HepG2 (cell line): ENCODE measurements around the gene GPX7. TPM values are rescaled to one million over a fixed set of nuclear protein-coding genes. Genes with fewer than 3 reads are reported as not detected.

Experiments
- ATRX ChIP-seq: sonication (generic); formaldehyde crosslinking; IDR thresholded peaks from 2 replicates; pipeline ENCODE4 v1.4.0; 2020; ENCODE audit warnings: missing genetic modification reagents, borderline replicate concordance
- ERF ChIP-seq: IDR thresholded peaks from 2 replicates; pipeline ENCODE4 v1.6.1; 2018; ENCODE audit warnings: missing biosample characterization, missing genetic modification reagents
- MTF2 ChIP-seq: sonication (generic); formaldehyde crosslinking; IDR thresholded peaks from 2 replicates; pipeline ENCODE4 v1.5.0; 2020; ENCODE audit warnings: missing genetic modification reagents, borderline replicate concordance
- MXI1 ChIP-seq: IDR thresholded peaks from 3 replicates; pipeline ENCODE4 v1.6.1; 2012; ENCODE audit warnings: low read depth, low read length, inconsistent platforms, borderline replicate concordance
- NFATC3 ChIP-seq: sonication (generic); formaldehyde crosslinking; IDR thresholded peaks from 2 replicates; pipeline ENCODE4 v1.5.1; 2020; ENCODE audit warnings: mild to moderate bottlenecking, missing genetic modification reagents
- NFE2L2 ChIP-seq: fragments of 150-350 bp; IDR thresholded peaks from 2 replicates; pipeline ENCODE4 v1.6.1; 2014; ENCODE audit warnings: low read length
- NR2F1 ChIP-seq, 2 experiments: fragments of 450-650 bp in 1 of 2; formaldehyde crosslinking in 1 of 2; IDR thresholded peaks; 2 replicates each; pipeline versions ENCODE4 v1.5.0 to v1.6.1; 2016 to 2020; ENCODE audit warnings: mild to moderate bottlenecking in 1 of 2, missing compliant biosample characterization in 1 of 2, missing genetic modification reagents in 1 of 2, moderate library complexity in 1 of 2
- NR3C1 ChIP-seq: sonication (generic); formaldehyde crosslinking; IDR thresholded peaks from 2 replicates; pipeline ENCODE4 v1.4.0; 2020; ENCODE audit warnings: missing genetic modification reagents
- NRL ChIP-seq: sonication (generic); formaldehyde crosslinking; IDR thresholded peaks from 2 replicates; pipeline ENCODE4 v1.5.0; 2020; ENCODE audit warnings: missing genetic modification reagents, mild to moderate bottlenecking, moderate library complexity, borderline replicate concordance
- PCBP1 ChIP-seq: fragments of 200-400 bp; formaldehyde crosslinking; IDR thresholded peaks from 2 replicates; pipeline ENCODE4 v1.6.1; 2017; ENCODE audit warnings: mild to moderate bottlenecking, low read depth, low read length, borderline replicate concordance
- POLR2AphosphoS5 ChIP-seq: IDR thresholded peaks from 2 replicates; pipeline ENCODE4 v1.6.1; 2012; ENCODE audit warnings: low read depth, low read length
- TAF1 ChIP-seq: sonication (generic); formaldehyde crosslinking; IDR thresholded peaks from 2 replicates; pipeline ENCODE4 v1.4.0; 2020; ENCODE audit warnings: missing genetic modification reagents
- ZNF24 ChIP-seq: fragments of 450-650 bp; IDR thresholded peaks from 2 replicates; pipeline ENCODE4 v1.6.1; 2017; ENCODE audit warnings: antibody characterized with exemption, mild to moderate bottlenecking
- ZNF329 ChIP-seq: sonication (generic); formaldehyde crosslinking; IDR thresholded peaks from 2 replicates; pipeline ENCODE4 v1.9.0; 2021; ENCODE audit warnings: low read depth, mild to moderate bottlenecking, missing genetic modification reagents
- ZNF350 ChIP-seq: sonication (generic); formaldehyde crosslinking; IDR thresholded peaks from 2 replicates; pipeline ENCODE4 v1.4.0; 2020; ENCODE audit warnings: mild to moderate bottlenecking, low read depth, missing genetic modification reagents, borderline replicate concordance
- ZNF430 ChIP-seq: sonication (generic); formaldehyde crosslinking; IDR thresholded peaks from 2 replicates; pipeline ENCODE4 v1.9.0; 2021; ENCODE audit warnings: mild to moderate bottlenecking, missing genetic modification reagents
- ZNF720 ChIP-seq: sonication (generic); formaldehyde crosslinking; IDR thresholded peaks from 2 replicates; pipeline ENCODE4 v1.4.0; 2020; ENCODE audit warnings: missing genetic modification reagents
- ZNF747 ChIP-seq: sonication (generic); formaldehyde crosslinking; IDR thresholded peaks from 2 replicates; pipeline ENCODE4 v1.8.1; 2023; ENCODE audit warnings: missing genetic modification reagents, mild to moderate bottlenecking, borderline replicate concordance
- ZNF775 ChIP-seq: sonication (generic); formaldehyde crosslinking; IDR thresholded peaks from 2 replicates; pipeline ENCODE4 v1.4.0; 2020; ENCODE audit warnings: missing genetic modification reagents, mild to moderate bottlenecking, moderate library complexity, borderline replicate concordance
- ZNF792 ChIP-seq: IDR thresholded peaks from 2 replicates; pipeline ENCODE4 v1.6.1; 2016
- ZNF816 ChIP-seq: sonication (generic); formaldehyde crosslinking; IDR thresholded peaks from 2 replicates; pipeline ENCODE4 v1.8.0; 2022; ENCODE audit warnings: missing genetic modification reagents, mild to moderate bottlenecking, borderline replicate concordance
- polyA plus RNA-seq, 8 experiments: library from polyadenylated mRNA; depleted of rRNA in 3 of 8; stranded (reverse) in 7 of 8; unstranded in 1 of 8; fragments of >200 nt; fragmentation: Illumina TruSeq in 4 of 8; extraction: Trizol in 4 of 8; gene quantifications; 2 replicates each; pipeline versions ENCODE4 v1.2.1 to v1.2.3, GENCODE V29; 2011 to 2016; ENCODE audit warnings: low read depth in 4 of 8, missing spikeins in 1 of 8, mixed read lengths in 1 of 8; ENCODE audit not compliant: insufficient read depth in 1 of 8
- total RNA-seq, 5 experiments: library from RNA; depleted of rRNA; stranded (reverse); fragments of >200 nt; fragmentation: Illumina TruSeq; extraction: Trizol; gene quantifications; 2 replicates each; pipeline ENCODE4 v1.2.3, GENCODE V29; 2016; ENCODE audit warnings: low read depth in 1 of 5
- TF ChIP-seq, protein P1 (sequence below): sonication (generic); formaldehyde crosslinking; conservative IDR thresholded peaks from 2 replicates; pipeline ENCODE4 v1.8.0; 2022; ENCODE audit warnings: missing genetic modification reagents
- TF ChIP-seq, protein P2 (sequence below): sonication (generic); formaldehyde crosslinking; IDR thresholded peaks from 2 replicates; pipeline ENCODE4 v1.8.1; 2023; ENCODE audit warnings: missing genetic modification reagents, mild to moderate bottlenecking, borderline replicate concordance
- TF ChIP-seq, protein P3 (sequence below): conservative IDR thresholded peaks from 2 replicates; pipeline ENCODE4 v1.6.1; 2018; ENCODE audit warnings: missing genetic modification reagents

GPX7 gene
- total and polyA plus RNA-seq, 2 of the 13 experiments (the other 11 are each of a cell fraction or from before 2014, with no cell fraction given): 14.1 to 16.2 TPM

DNA sequence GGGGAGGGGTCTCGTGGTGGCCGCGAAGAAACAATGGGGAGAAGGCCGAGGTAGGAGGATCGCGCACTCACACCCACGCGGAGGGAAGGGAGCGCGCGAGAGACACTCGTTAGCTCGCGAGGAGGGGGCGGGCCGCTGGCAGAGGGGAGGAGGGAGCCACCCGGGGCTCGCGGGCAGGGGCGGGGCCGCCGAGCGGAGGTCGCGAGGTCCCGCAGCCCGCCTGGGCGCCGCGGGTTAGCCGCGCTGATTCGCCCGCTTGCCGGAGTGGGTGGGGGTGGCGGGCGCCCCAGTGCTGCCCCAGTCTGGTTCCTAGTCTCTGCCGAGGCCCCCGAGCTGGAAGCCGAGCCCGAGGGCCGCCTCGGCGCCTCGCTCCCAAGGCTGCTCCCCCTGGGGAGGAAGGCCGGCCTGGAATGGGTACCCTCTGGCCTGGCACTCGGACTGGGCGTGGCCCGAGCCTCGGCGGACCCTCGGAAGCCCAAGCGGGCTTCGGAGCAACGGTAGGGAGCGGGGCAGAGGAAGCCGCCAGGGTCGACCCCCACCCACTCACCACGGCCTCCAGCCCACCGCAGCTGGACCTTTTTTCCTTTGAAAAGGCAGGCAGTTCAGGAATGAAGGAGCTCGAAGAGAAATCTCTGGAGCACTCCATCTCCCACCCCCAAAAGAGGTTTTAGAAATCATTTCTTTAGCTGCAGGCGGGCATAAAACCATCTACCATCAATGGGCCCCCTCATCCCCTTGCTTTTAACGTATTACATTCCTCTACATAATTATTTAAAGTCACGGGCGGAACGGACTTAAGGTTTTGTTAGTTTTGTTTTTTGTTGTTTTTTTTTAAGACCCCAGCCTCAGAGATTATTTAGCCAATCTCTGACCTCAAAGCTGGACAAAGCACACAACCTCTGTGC is 48.6 kb upstream of the GPX7 start (continued):
- no peak for TF ChIP-seq ZNF775 (CRISPR knock-in tag)
- peak; percentile 67 for TF ChIP-seq POLR2AphosphoS5
- TF ChIP-seq, protein P1, sequence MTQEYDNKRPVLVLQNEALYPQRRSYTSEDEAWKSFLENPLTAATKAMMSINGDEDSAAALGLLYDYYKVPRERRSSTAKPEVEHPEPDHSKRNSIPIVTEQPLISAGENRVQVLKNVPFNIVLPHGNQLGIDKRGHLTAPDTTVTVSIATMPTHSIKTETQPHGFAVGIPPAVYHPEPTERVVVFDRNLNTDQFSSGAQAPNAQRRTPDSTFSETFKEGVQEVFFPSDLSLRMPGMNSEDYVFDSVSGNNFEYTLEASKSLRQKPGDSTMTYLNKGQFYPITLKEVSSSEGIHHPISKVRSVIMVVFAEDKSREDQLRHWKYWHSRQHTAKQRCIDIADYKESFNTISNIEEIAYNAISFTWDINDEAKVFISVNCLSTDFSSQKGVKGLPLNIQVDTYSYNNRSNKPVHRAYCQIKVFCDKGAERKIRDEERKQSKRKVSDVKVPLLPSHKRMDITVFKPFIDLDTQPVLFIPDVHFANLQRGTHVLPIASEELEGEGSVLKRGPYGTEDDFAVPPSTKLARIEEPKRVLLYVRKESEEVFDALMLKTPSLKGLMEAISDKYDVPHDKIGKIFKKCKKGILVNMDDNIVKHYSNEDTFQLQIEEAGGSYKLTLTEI (CRISPR knock-in tag): no peak
- no peak for TF ChIP-seq NR3C1 (CRISPR knock-in tag)
- no peak for TF ChIP-seq ERF (CRISPR knock-in tag)
- TF ChIP-seq TAF1 (CRISPR knock-in tag): peak; percentile 84
- peak; percentile 54; the same call in 1 of the 3 replicates for TF ChIP-seq MXI1
- TF ChIP-seq, protein P2, sequence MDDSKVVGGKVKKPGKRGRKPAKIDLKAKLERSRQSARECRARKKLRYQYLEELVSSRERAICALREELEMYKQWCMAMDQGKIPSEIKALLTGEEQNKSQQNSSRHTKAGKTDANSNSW (CRISPR knock-in tag): no peak
- 0 out of 2 replicates have a peak, but pooled peaks have one; percentile 9 for TF ChIP-seq PCBP1
- no peak for TF ChIP-seq ZNF24
- peak; percentile 39; the same call in 1 of the 2 replicates for TF ChIP-seq NFATC3 (CRISPR knock-in tag)
- peak; percentile 74 for TF ChIP-seq ZNF430 (CRISPR knock-in tag)
- no peak for TF ChIP-seq ZNF720 (CRISPR knock-in tag)
- no peak for TF ChIP-seq ZNF792
- no peak for TF ChIP-seq MTF2 (CRISPR knock-in tag)
- TF ChIP-seq ZNF747 (CRISPR knock-in tag): no peak
- peak; percentile 50 for TF ChIP-seq NRL (CRISPR knock-in tag)
- TF ChIP-seq NR2F1 (CRISPR knock-in tag; IDR thresholded peaks at IDR 0.05): peak; percentile 11 to 55; a peak in 3 of 4 replicates
- TF ChIP-seq, protein P3, sequence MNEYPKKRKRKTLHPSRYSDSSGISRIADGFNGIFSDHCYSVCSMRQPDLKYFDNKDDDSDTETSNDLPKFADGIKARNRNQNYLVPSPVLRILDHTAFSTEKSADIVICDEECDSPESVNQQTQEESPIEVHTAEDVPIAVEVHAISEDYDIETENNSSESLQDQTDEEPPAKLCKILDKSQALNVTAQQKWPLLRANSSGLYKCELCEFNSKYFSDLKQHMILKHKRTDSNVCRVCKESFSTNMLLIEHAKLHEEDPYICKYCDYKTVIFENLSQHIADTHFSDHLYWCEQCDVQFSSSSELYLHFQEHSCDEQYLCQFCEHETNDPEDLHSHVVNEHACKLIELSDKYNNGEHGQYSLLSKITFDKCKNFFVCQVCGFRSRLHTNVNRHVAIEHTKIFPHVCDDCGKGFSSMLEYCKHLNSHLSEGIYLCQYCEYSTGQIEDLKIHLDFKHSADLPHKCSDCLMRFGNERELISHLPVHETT (CRISPR knock-in tag): no peak
- TF ChIP-seq ZNF350: no peak
- no peak for TF ChIP-seq ATRX (CRISPR knock-in tag)
- TF ChIP-seq ZNF329 (CRISPR knock-in tag): no peak
- TF ChIP-seq NFE2L2: no peak
- no peak for TF ChIP-seq ZNF816 (CRISPR knock-in tag)
